NCI-H146 treated with DMSO at 0.1 percent for 48 hours (cell line): ENCODE measurements around the gene YTHDF1.

ENCODE experiments used
- DNase-seq: peaks from one replicate; lab custom pipeline; 2025; ENCODE audit not compliant: unreplicated experiment; lab: John Stamatoyannopoulos, UW

YTHDF1 gene

GRCh38 chr20:63210011-63210605 is 5.8 kb downstream of the YTHDF1 start:
- DNase-seq, result no peak

GRCh38 chr20:63208346-63208909 is 7.5 kb downstream of the YTHDF1 start:
- no peak for DNase-seq

- DNase-seq, result no peak
Observed at GRCh38 chr20:63206878-63207277, 9.1 kb downstream of the YTHDF1 start.

GRCh38 chr20:63205896-63206295 is 10.0 kb downstream of the YTHDF1 start:
- no peak for DNase-seq

- DNase-seq, result no peak
Observed at GRCh38 chr20:63204362-63204761, 11.6 kb downstream of the YTHDF1 start.

GRCh38 chr20:63202811-63203526 is 13.0 kb downstream of the YTHDF1 start:
- no peak for DNase-seq

- DNase-seq, result no peak
Observed at GRCh38 chr20:63202021-63202420, 13.9 kb downstream of the YTHDF1 start.

- DNase-seq, result no peak
Observed at GRCh38 chr20:63198606-63199005, 17.3 kb downstream of the YTHDF1 start.

GRCh38 chr20:63196768-63197470 is 19.0 kb downstream of the YTHDF1 start:
- DNase-seq, result no peak

- no peak for DNase-seq
Observed at GRCh38 chr20:63194797-63195173, 21.1 kb downstream of the YTHDF1 start.

- DNase-seq, result no peak
Observed at GRCh38 chr20:63194007-63194796, 21.7 kb downstream of the YTHDF1 start.

GRCh38 chr20:63192721-63193120 is 23.2 kb downstream of the YTHDF1 start:
- DNase-seq, result no peak

- DNase-seq, result no peak
Observed at GRCh38 chr20:63191400-63191799, 24.5 kb downstream of the YTHDF1 start.

- no peak for DNase-seq
Observed at GRCh38 chr20:63190828-63191227, 25.1 kb downstream of the YTHDF1 start.

- DNase-seq, result no peak
Observed at GRCh38 chr20:63189846-63190559, 25.9 kb downstream of the YTHDF1 start.

GRCh38 chr20:63189322-63189642 is 26.6 kb downstream of the YTHDF1 start:
- DNase-seq, result no peak

GRCh38 chr20:63188641-63189321 is 27.1 kb downstream of the YTHDF1 start:
- no peak for DNase-seq

- no peak for DNase-seq
Observed at GRCh38 chr20:63188159-63188442, 27.8 kb downstream of the YTHDF1 start.

- no peak for DNase-seq
Observed at GRCh38 chr20:63187338-63188158, 28.4 kb downstream of the YTHDF1 start.
